Measurements from ENCODE around the gene TMEM132E. TPM values are rescaled to one million over a fixed set of nuclear protein-coding genes. Genes with fewer than 3 reads are reported as not detected.

TMEM132E gene
- total and polyA plus RNA-seq, 8 donors = 0.04 to 1.1 (median 0.10) TPM; not detected in 2

- intact Hi-C loops (cut with DNase I) = no loop called here
- Histone ChIP-seq H3K27me3 (no peaks in the 10 kb centered on the region), H3K9me3 (no peaks in the 10 kb centered on the region), H3K4me1 (no peaks in the 10 kb centered on the region), H3K4me3 (no peak overlapping the region), H3K27ac (no peak overlapping the region), H3K36me3 (no peaks in the 10 kb centered on the region)
- FAIRE-seq = no peak
- no peak for TF ChIP-seq CTCF (IDR thresholded peaks at IDR 0.05)
- WGBS, 2 donors = 79 to 84% methylated on average over 3 of the region's 3 CpGs
- no peak for DNase-seq
- ATAC-seq = no peak
Observed at GRCh38 chr17:34603974-34604373, 24.6 kb downstream of the TMEM132E start.

GRCh38 chr17:34606763-34607162 is 27.4 kb downstream of the TMEM132E start:
- FAIRE-seq (no peak), DNase-seq (no peak), ATAC-seq (no peak)
- 48% methylated on average over 5 of the region's 5 CpGs for WGBS, 2 donors
- no peaks in the 10 kb centered on the region for H3K27me3 ChIP-seq
- no peak overlapping the region for H3K27ac ChIP-seq
- TF ChIP-seq CTCF (IDR thresholded peaks at IDR 0.05) = no peak
- no peaks in the 10 kb centered on the region for H3K9me3 ChIP-seq
- intact Hi-C loops (cut with DNase I) = no loop called here
- H3K4me3 ChIP-seq = no peak overlapping the region
- H3K36me3 ChIP-seq = no peaks in the 10 kb centered on the region
- H3K4me1 ChIP-seq = no peaks in the 10 kb centered on the region

- Histone ChIP-seq H3K36me3 (no peaks in the 10 kb centered on the region), H3K27me3 (no peaks in the 10 kb centered on the region), H3K4me3 (no peak overlapping the region), H3K9me3 (no peaks in the 10 kb centered on the region), H3K4me1 (no peaks in the 10 kb centered on the region), H3K27ac (no peak overlapping the region)
- ATAC-seq (no peak), DNase-seq (no peak), FAIRE-seq (no peak)
- TF ChIP-seq CTCF (IDR thresholded peaks at IDR 0.05) = no peak
- 36 to 47% methylated on average over 4 of the region's 4 CpGs for WGBS, 2 donors
- intact Hi-C loops (cut with DNase I) = no loop called here
Observed at GRCh38 chr17:34607917-34608316, 28.5 kb downstream of the TMEM132E start.

GRCh38 chr17:34609210-34609609 is 29.8 kb downstream of the TMEM132E start:
- H3K36me3 ChIP-seq = no peaks in the 10 kb centered on the region
- DNase-seq (no peak), ATAC-seq (no peak), FAIRE-seq (no peak)
- TF ChIP-seq CTCF (IDR thresholded peaks at IDR 0.05) = no peak
- no peak overlapping the region for H3K4me3 ChIP-seq
- H3K27ac ChIP-seq = no peak overlapping the region
- no peaks in the 10 kb centered on the region for H3K4me1 ChIP-seq
- H3K9me3 ChIP-seq = no peaks in the 10 kb centered on the region
- H3K27me3 ChIP-seq = no peaks in the 10 kb centered on the region
- intact Hi-C loops (cut with DNase I) = no loop called here
- WGBS, 2 donors = 39 to 47% methylated on average over 5 of the region's 5 CpGs

GRCh38 chr17:34610039-34610438 is 30.7 kb downstream of the TMEM132E start:
- H3K4me1 ChIP-seq = no peaks in the 10 kb centered on the region
- H3K36me3 ChIP-seq = no peaks in the 10 kb centered on the region
- H3K27ac ChIP-seq = no peak overlapping the region
- no peak for DNase-seq
- 23 to 24% methylated on average over 5 of the region's 5 CpGs for WGBS, 2 donors
- no peaks in the 10 kb centered on the region for H3K27me3 ChIP-seq
- no peak for ATAC-seq
- no peaks in the 10 kb centered on the region for H3K9me3 ChIP-seq
- no peak for FAIRE-seq
- TF ChIP-seq CTCF (IDR thresholded peaks at IDR 0.05) = no peak
- intact Hi-C loops (cut with DNase I) = no loop called here
- H3K4me3 ChIP-seq = no peak overlapping the region
